ENCODE results near the gene TGDS.

Gene TGDS

DNA sequence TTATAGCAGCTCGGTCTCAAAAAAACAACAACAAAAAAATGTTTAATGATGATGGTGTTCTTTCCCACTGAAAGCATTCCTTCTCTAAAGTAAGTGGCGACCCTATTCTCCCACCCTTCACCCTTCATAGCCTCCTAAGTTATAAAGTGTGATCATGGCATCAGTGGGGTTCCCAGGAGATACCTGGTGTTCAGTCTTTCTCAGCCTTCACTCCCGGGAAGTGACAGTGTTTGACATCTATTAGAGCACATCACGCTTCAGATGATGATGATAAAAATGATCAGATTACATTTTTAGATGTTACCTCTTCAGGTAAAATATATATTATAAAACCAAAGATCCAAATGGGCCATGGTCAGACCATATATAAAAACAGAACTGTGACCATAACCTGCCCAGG lies 51.0 kb downstream of the TGDS start:
- H3K36me3 ChIP-seq (ENCODE audit: low read depth): no peaks in the 10 kb centered on the region
- no peak overlapping the region for H3K27ac ChIP-seq (ENCODE audit: poor library complexity, severe bottlenecking)
- no peak for DNase-seq (ENCODE audit: low spot score)
- no peaks in the 10 kb centered on the region for H3K27me3 ChIP-seq (ENCODE audit: insufficient read depth, poor library complexity, severe bottlenecking)
- peaks cover 2% of the 10 kb centered on the region for H3K4me1 ChIP-seq (ENCODE audit: insufficient read depth, poor library complexity, severe bottlenecking)
- no peak for ATAC-seq (ENCODE audit: low read depth)
- H3K9me3 ChIP-seq (ENCODE audit: severe bottlenecking): no peaks in the 10 kb centered on the region
- no peak overlapping the region for H3K4me3 ChIP-seq (ENCODE audit: severe bottlenecking)
- TF ChIP-seq, protein P1, sequence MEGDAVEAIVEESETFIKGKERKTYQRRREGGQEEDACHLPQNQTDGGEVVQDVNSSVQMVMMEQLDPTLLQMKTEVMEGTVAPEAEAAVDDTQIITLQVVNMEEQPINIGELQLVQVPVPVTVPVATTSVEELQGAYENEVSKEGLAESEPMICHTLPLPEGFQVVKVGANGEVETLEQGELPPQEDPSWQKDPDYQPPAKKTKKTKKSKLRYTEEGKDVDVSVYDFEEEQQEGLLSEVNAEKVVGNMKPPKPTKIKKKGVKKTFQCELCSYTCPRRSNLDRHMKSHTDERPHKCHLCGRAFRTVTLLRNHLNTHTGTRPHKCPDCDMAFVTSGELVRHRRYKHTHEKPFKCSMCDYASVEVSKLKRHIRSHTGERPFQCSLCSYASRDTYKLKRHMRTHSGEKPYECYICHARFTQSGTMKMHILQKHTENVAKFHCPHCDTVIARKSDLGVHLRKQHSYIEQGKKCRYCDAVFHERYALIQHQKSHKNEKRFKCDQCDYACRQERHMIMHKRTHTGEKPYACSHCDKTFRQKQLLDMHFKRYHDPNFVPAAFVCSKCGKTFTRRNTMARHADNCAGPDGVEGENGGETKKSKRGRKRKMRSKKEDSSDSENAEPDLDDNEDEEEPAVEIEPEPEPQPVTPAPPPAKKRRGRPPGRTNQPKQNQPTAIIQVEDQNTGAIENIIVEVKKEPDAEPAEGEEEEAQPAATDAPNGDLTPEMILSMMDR (IDR thresholded peaks at IDR 0.05; ENCODE audit: poor library complexity, severe bottlenecking): no peak

DNA sequence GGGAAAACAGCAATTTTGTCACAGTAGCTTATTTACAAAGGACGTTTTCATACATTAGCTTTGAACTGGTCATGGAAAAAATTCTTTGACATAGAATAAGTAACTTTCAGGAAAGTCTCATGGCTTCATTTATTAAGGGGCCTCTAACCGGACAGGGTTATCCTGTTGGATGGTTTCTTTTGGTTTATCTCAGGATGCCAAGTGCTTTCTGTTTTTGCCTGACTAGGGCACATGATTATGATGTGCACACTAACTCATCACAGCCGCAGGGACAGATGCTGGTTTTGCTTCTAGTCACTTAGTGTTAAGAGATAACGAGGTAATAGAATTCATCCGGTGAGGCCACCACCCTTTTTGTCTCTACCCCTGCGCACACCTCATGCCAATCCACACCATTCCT lies 53.0 kb downstream of the TGDS start:
- no peaks in the 10 kb centered on the region for H3K4me1 ChIP-seq (ENCODE audit: insufficient read depth, poor library complexity, severe bottlenecking)
- no peaks in the 10 kb centered on the region for H3K27me3 ChIP-seq (ENCODE audit: insufficient read depth, poor library complexity, severe bottlenecking)
- H3K4me3 ChIP-seq (ENCODE audit: severe bottlenecking): no peak overlapping the region
- no peak for DNase-seq (ENCODE audit: low spot score)
- H3K36me3 ChIP-seq (ENCODE audit: low read depth): no peaks in the 10 kb centered on the region
- ATAC-seq (ENCODE audit: low read depth): no peak
- TF ChIP-seq, protein P1 (IDR thresholded peaks at IDR 0.05; ENCODE audit: poor library complexity, severe bottlenecking): no peak
- no peaks in the 10 kb centered on the region for H3K9me3 ChIP-seq (ENCODE audit: severe bottlenecking)
- no peak overlapping the region for H3K27ac ChIP-seq (ENCODE audit: poor library complexity, severe bottlenecking)

DNA sequence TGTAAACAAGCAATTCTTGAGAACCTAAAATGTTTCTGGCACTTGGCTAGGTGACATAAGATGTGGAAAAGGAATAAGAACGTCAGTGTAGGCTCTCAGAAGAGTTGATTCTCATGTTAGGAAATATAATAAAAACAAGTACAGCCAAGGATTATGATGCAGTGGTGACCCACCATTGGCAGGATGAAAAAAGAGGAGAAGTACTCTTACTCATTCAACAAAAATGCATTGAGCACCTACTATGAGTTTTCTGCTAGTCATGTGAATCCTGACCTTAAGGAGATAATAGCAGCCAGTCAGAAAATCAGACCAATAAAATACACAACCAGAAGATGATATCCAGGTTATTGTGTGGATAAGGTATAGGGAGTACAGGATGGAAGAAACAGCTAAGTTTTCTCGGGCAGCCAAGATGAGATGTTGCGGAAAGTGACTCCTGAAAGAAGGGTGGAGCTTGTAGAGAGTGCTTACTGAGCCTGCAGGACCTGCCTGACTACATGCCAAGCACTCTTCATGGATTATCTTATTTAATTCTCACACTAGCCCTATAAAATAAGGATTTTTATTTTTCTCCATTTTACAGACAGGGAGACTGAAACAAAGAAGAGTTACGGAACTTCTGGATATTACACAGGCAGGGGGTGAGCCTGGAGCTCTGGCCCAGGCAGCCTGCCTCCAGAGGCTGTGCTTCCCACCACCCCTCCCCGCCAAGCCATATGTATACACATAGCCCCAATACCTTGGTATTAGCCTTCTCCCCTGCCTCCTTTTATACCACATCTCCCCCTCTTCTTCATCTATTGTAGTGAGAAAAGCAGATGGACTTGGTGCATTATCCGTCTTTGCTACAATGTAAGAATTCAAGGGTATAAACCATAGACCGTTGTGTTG lies 58.0 kb downstream of the TGDS start:
- Histone ChIP-seq H3K36me3 (ENCODE audit: low read depth) (no peaks in the 10 kb centered on the region), H3K27ac (ENCODE audit: poor library complexity, severe bottlenecking) (no peak overlapping the region), H3K4me3 (ENCODE audit: severe bottlenecking) (no peak overlapping the region), H3K9me3 (ENCODE audit: severe bottlenecking) (no peaks in the 10 kb centered on the region), H3K27me3 (ENCODE audit: insufficient read depth, poor library complexity, severe bottlenecking) (no peaks in the 10 kb centered on the region), H3K4me1 (ENCODE audit: insufficient read depth, poor library complexity, severe bottlenecking) (no peaks in the 10 kb centered on the region)
- TF ChIP-seq, protein P1 (IDR thresholded peaks at IDR 0.05; ENCODE audit: poor library complexity, severe bottlenecking): no peak
- DNase-seq (ENCODE audit: low spot score) (no peak), ATAC-seq (ENCODE audit: low read depth) (no peak)

DNA sequence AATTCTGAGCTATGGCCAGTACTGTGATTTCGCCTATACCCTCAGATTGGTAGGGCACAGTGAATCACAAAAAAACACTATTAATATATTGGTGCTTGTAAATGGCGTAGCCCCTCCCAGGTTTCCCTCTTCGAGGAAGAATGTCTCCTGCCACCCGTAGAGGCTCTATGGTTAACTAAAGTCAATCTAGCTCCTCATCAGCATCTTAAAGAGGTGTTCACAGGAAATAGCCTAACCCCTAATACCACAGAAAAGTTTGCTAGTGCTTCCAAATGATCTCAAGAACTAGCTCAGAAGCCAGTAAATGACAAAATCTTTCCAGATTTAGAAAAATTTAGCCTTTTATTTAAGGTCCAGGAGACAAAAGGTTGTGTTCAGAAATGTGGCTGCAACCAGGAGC lies 60.2 kb downstream of the TGDS start:
- Histone ChIP-seq H3K27me3 (ENCODE audit: insufficient read depth, poor library complexity, severe bottlenecking) (no peaks in the 10 kb centered on the region), H3K27ac (ENCODE audit: poor library complexity, severe bottlenecking) (no peak overlapping the region), H3K4me1 (ENCODE audit: insufficient read depth, poor library complexity, severe bottlenecking) (no peaks in the 10 kb centered on the region), H3K36me3 (ENCODE audit: low read depth) (no peaks in the 10 kb centered on the region), H3K4me3 (ENCODE audit: severe bottlenecking) (no peak overlapping the region), H3K9me3 (ENCODE audit: severe bottlenecking) (no peaks in the 10 kb centered on the region)
- DNase-seq (ENCODE audit: low spot score) (no peak), ATAC-seq (ENCODE audit: low read depth) (no peak)
- TF ChIP-seq, protein P1 (IDR thresholded peaks at IDR 0.05; ENCODE audit: poor library complexity, severe bottlenecking): no peak

DNA sequence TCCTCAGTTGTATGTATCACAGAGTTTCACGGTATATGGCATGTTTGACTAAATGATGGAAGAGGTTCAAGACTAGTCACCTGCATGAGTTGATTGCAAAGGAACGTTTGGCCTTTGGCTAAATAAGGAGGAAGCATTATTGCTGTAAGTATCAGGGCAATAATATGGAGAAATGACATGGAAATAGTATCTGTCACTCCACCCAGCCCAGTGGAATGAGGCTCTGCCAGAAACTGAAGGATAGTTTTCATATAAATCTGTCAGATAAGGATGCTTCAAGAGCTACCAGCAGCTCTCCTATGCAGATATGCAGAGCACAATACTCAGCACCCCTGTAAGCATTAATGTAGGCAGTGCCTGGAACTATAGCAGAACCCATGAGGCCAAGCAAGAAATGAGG lies 60.7 kb downstream of the TGDS start:
- Histone ChIP-seq H3K9me3 (ENCODE audit: severe bottlenecking) (no peaks in the 10 kb centered on the region), H3K36me3 (ENCODE audit: low read depth) (no peaks in the 10 kb centered on the region), H3K4me1 (ENCODE audit: insufficient read depth, poor library complexity, severe bottlenecking) (no peaks in the 10 kb centered on the region), H3K27me3 (ENCODE audit: insufficient read depth, poor library complexity, severe bottlenecking) (no peaks in the 10 kb centered on the region), H3K27ac (ENCODE audit: poor library complexity, severe bottlenecking) (no peak overlapping the region), H3K4me3 (ENCODE audit: severe bottlenecking) (no peak overlapping the region)
- no peak for DNase-seq (ENCODE audit: low spot score)
- no peak for ATAC-seq (ENCODE audit: low read depth)
- TF ChIP-seq, protein P1 (IDR thresholded peaks at IDR 0.05; ENCODE audit: poor library complexity, severe bottlenecking): no peak
